GM18909 (cell line): Measurements from ENCODE around the gene SLC29A4.
"Not testable (repeated sequence)": the region's sequence is repeated elsewhere in the genome, so short reads cannot be mapped to it uniquely, and the experiment has no call there.

Experiments
- ATAC-seq: cut with Tn5 transposase; IDR thresholded peaks from one replicate; pipeline ENCODE4 v1.9.1; 2021; ENCODE audit warnings: mild to moderate bottlenecking; ENCODE audit not compliant: unreplicated experiment, poor library complexity

Gene SLC29A4

GRCh38 chr7:5294169-5294987 lies 11.6 kb downstream of the SLC29A4 start:
- ATAC-seq: no peak

- no peak for ATAC-seq
Measured at GRCh38 chr7:5295039-5296014, 12.6 kb downstream of the SLC29A4 start.

GRCh38 chr7:5296015-5296610 lies 13.4 kb downstream of the SLC29A4 start:
- ATAC-seq: no peak

GRCh38 chr7:5296611-5297226 lies 14.0 kb downstream of the SLC29A4 start:
- ATAC-seq: no peak

- no peak for ATAC-seq
Measured at GRCh38 chr7:5300366-5300765, 17.6 kb downstream of the SLC29A4 start.

GRCh38 chr7:5302577-5302976 lies 19.8 kb downstream of the SLC29A4 start:
- no peak for ATAC-seq

- ATAC-seq: no peak
Measured at GRCh38 chr7:5303061-5303460, 20.3 kb downstream of the SLC29A4 start.

GRCh38 chr7:5303591-5304505 lies 21.1 kb downstream of the SLC29A4 start:
- no peak for ATAC-seq

- not testable (repeated sequence) for ATAC-seq
Measured at GRCh38 chr7:5305050-5305449, 22.3 kb downstream of the SLC29A4 start.

- not testable (repeated sequence) for ATAC-seq
Measured at GRCh38 chr7:5307221-5308142, 24.7 kb downstream of the SLC29A4 start.

GRCh38 chr7:5309146-5309545 lies 26.4 kb downstream of the SLC29A4 start:
- ATAC-seq: no peak

GRCh38 chr7:5310822-5311405 lies 28.2 kb downstream of the SLC29A4 start:
- no peak for ATAC-seq

- ATAC-seq: not testable (repeated sequence)
Measured at GRCh38 chr7:5312276-5313070, 29.7 kb downstream of the SLC29A4 start.

GRCh38 chr7:5313076-5313885 lies 30.5 kb downstream of the SLC29A4 start:
- ATAC-seq: not testable (repeated sequence)

- ATAC-seq: no peak
Measured at GRCh38 chr7:5314864-5315263, 32.1 kb downstream of the SLC29A4 start.

- ATAC-seq: no peak
Measured at GRCh38 chr7:5315761-5316160, 33.0 kb downstream of the SLC29A4 start.
